ENCODE data around the gene SLC25A41.

DNA sequence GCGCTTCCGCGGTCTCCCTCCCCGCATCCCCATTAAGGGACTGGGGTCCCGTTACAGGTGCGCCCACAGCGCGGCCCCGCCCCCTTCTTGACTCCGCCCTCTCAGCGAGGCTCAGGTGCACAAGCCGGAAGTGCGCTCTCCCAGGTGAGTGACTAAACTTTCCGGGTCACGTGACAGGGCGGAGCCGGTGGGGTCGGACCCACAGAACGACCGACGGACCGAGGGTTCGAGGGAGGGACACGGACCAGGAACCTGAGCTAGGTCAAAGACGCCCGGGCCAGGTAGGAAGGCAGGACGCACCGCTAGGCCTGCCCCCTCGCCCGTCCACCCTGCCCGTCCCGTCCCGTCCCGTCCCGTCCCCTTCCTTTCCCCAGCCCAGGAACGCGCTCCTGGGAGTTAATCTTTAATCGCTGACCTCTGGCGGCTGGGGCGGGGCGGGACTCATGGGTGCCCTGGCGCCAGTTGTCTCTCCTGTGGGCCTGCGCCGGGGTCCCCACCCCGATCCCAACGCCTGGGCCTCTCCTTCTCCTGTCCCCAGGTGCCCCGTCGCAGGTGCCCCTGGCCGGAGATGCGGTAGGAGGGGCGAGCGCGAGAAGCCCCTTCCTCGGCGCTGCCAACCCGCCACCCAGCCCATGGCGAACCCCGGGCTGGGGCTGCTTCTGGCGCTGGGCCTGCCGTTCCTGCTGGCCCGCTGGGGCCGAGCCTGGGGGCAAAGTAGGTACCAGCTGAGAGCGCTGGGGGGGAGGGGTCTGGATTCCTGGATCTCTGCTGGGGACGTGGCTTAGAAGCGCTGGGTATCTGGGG, 30.7 kb upstream of the SLC25A41 start, which contains the start of gene CRB3:
- TF ChIP-seq, protein P1, sequence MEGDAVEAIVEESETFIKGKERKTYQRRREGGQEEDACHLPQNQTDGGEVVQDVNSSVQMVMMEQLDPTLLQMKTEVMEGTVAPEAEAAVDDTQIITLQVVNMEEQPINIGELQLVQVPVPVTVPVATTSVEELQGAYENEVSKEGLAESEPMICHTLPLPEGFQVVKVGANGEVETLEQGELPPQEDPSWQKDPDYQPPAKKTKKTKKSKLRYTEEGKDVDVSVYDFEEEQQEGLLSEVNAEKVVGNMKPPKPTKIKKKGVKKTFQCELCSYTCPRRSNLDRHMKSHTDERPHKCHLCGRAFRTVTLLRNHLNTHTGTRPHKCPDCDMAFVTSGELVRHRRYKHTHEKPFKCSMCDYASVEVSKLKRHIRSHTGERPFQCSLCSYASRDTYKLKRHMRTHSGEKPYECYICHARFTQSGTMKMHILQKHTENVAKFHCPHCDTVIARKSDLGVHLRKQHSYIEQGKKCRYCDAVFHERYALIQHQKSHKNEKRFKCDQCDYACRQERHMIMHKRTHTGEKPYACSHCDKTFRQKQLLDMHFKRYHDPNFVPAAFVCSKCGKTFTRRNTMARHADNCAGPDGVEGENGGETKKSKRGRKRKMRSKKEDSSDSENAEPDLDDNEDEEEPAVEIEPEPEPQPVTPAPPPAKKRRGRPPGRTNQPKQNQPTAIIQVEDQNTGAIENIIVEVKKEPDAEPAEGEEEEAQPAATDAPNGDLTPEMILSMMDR (IDR thresholded peaks at IDR 0.05; ENCODE audit: low read depth, low read length), result no peak
- TF ChIP-seq POLR2A (IDR thresholded peaks at IDR 0.05; ENCODE audit: extremely low read depth, insufficient read length), result no peak
- no peak for TF ChIP-seq MYC (IDR thresholded peaks at IDR 0.05; ENCODE audit: low read depth, low read length)
- no peak for TF ChIP-seq MAX (IDR thresholded peaks at IDR 0.05; ENCODE audit: low read depth, low read length)

Data from NB4 (cell line).